MCF 10A (cell line): ENCODE measurements around the gene GRID1. TPM values are rescaled to one million over a fixed set of nuclear protein-coding genes. Genes with fewer than 3 reads are reported as not detected.
A peak's percentile ranks its signal among the peaks of the same experiment; 100 is the strongest.

Experiments
- BruUV-seq: library from RNA; stranded (reverse); fragments of 400-500 nt; replicated peaks from 2 replicates; lab custom pipeline; 2021; lab: Mats Ljungman, UMichigan
- CTCF ChIA-PET: fragments of 300-600 bp; sonication (Branson Sonifier 250); formaldehyde crosslinking; extraction: SDS; loops from one replicate; lab custom pipeline; 2021; ENCODE audit warnings: antibody characterized with exemption, inconsistent platforms; lab: Yijun Ruan, JAX
- POLR2A ChIA-PET: fragments of 300-600, 350-650 bp; sonication (Branson Sonifier 250); formaldehyde crosslinking; extraction: SDS; loops from one replicate; lab custom pipeline; 2020; ENCODE audit warnings: antibody characterized with exemption, inconsistent platforms; lab: Yijun Ruan, JAX
- DNase-seq: peaks from one replicate; pipeline ENCODE4 v3.0.0-alpha.2; 2018; ENCODE audit not compliant: unreplicated experiment
- H3K27ac Mint-ChIP-seq: one replicate; pipeline ENCODE4 v1.8.0; 2022; ENCODE audit warnings: mild to moderate bottlenecking, low read depth, mixed read lengths; ENCODE audit not compliant: unreplicated experiment
- H3K27me3 Mint-ChIP-seq: one replicate; pipeline ENCODE4 v1.8.0; 2022; ENCODE audit warnings: mixed read lengths; ENCODE audit not compliant: insufficient read depth, unreplicated experiment
- H3K36me3 Mint-ChIP-seq: one replicate; pipeline ENCODE4 v1.8.0; 2022; ENCODE audit warnings: mild to moderate bottlenecking, moderate library complexity, mixed read lengths; ENCODE audit not compliant: insufficient read depth, unreplicated experiment
- H3K4me1 Mint-ChIP-seq: one replicate; pipeline ENCODE4 v1.8.0; 2022; ENCODE audit warnings: mixed read lengths; ENCODE audit not compliant: insufficient read depth, unreplicated experiment
- H3K4me3 Mint-ChIP-seq: one replicate; pipeline ENCODE4 v1.8.0; 2022; ENCODE audit warnings: mild to moderate bottlenecking, moderate library complexity, mixed read lengths; ENCODE audit not compliant: unreplicated experiment
- H3K9me3 Mint-ChIP-seq: one replicate; pipeline ENCODE4 v1.8.0; 2022; ENCODE audit warnings: mixed read lengths; ENCODE audit not compliant: unreplicated experiment
- CTCF ChIP-seq: fragments of 200-600 bp; IDR thresholded peaks from one replicate; pipeline ENCODE4 v1.8.0; 2022; ENCODE audit warnings: antibody characterized with exemption, mild to moderate bottlenecking; ENCODE audit not compliant: unreplicated experiment
- intact Hi-C: fragments of 100-400 bp; cut with micrococcal nuclease; formaldehyde crosslinking; loops from 2 replicates; pipeline ENCODE4 v1.14.1; 2022
- total RNA-seq: library from RNA; stranded (reverse); gene quantifications from 2 replicates; pipeline ENCODE4 v1.2.3, GENCODE V29; 2022

Gene GRID1
- total RNA-seq, 1 experiment from 2014 or later: not detected

- Mint-ChIP-seq H3K9me3 (no peaks in the 10 kb centered on the region), H3K27ac (no peak overlapping the region), H3K36me3 (no peaks in the 10 kb centered on the region), H3K27me3 (peaks cover 15% of the 10 kb centered on the region), H3K4me3 (no peak overlapping the region), H3K4me1 (peaks cover 16% of the 10 kb centered on the region)
- TF ChIP-seq CTCF: no peak
- CTCF ChIA-PET: no interaction called here
- POLR2A ChIA-PET: no interaction called here
- intact Hi-C loops: loop anchor here (5.0 kb wide), 1 partner anchor 119 kb away; the partner anchor contains the start of gene WAPL
- no peak for DNase-seq
- BruUV-seq: no TSS peak
Measured at GRCh38 chr10:86403183-86403797, 36.7 kb upstream of the GRID1 start.

- H3K9me3 Mint-ChIP-seq: no peaks in the 10 kb centered on the region
- H3K27me3 Mint-ChIP-seq: peaks cover 15% of the 10 kb centered on the region
- POLR2A ChIA-PET: interaction anchor here (0.6 to 2.8 kb wide), 4 partner anchors 37 to 240 kb away, joined by 3 to 24 read pairs (median 4); partner anchors contain the start of gene WAPL
- DNase-seq: no peak
- no peaks in the 10 kb centered on the region for H3K36me3 Mint-ChIP-seq
- BruUV-seq: no TSS peak
- peaks cover 16% of the 10 kb centered on the region for H3K4me1 Mint-ChIP-seq
- no peak for TF ChIP-seq CTCF
- no peak overlapping the region for H3K4me3 Mint-ChIP-seq
- intact Hi-C loops: loop anchor here (5.0 kb wide), 1 partner anchor 120 kb away; the partner anchor contains the start of gene WAPL
- H3K27ac Mint-ChIP-seq: no peak overlapping the region
- CTCF ChIA-PET: interaction anchor here (0.7 to 1.1 kb wide), 2 partner anchors 181 to 483 kb away, joined by 4 read pairs; no protein-coding TSS in a partner anchor
Measured at GRCh38 chr10:86402283-86402941, 35.8 kb upstream of the GRID1 start.

- Mint-ChIP-seq H3K27me3 (peaks cover 15% of the 10 kb centered on the region), H3K36me3 (no peaks in the 10 kb centered on the region)
- CTCF ChIA-PET: interaction anchor here (0.6 to 1.1 kb wide), 6 partner anchors 18 to 482 kb away, joined by 3 to 11 read pairs (median 4); no protein-coding TSS in a partner anchor
Measured at GRCh38 chr10:86401588-86402282, 35.1 kb upstream of the GRID1 start.

More at GRCh38 chr10:86401588-86402282, 35.1 kb upstream of the GRID1 start:
- no peak for TF ChIP-seq CTCF
- H3K4me1 Mint-ChIP-seq: peaks cover 16% of the 10 kb centered on the region
- DNase-seq: no peak
- H3K9me3 Mint-ChIP-seq: no peaks in the 10 kb centered on the region
- BruUV-seq: no TSS peak
- peak overlapping the region; percentile 74 for H3K4me3 Mint-ChIP-seq
- POLR2A ChIA-PET: interaction anchor here (0.6 to 2.8 kb wide), 7 partner anchors 8 to 240 kb away, joined by 3 to 24 read pairs (median 4); partner anchors contain the start of gene WAPL
- intact Hi-C loops: loop anchor here (5.0 kb wide), 1 partner anchor 121 kb away; the partner anchor contains the start of gene WAPL
- H3K27ac Mint-ChIP-seq: no peak overlapping the region
